H1 (cell line): ENCODE data around the gene SLC39A10. TPM values are rescaled to one million over a fixed set of nuclear protein-coding genes. Genes with fewer than 3 reads are reported as not detected.

ENCODE experiments used
- CTCF ChIA-PET: fragments of 300-600 bp; sonication (Branson Sonifier 250); formaldehyde crosslinking; loops from one replicate; lab custom pipeline; 2021; ENCODE audit not compliant: partially characterized antibody; lab: Charles Lee
- POLR2A ChIA-PET: fragments of 300-600 bp; sonication (Branson Sonifier 250); formaldehyde crosslinking; loops from one replicate; lab custom pipeline; 2021; ENCODE audit warnings: inconsistent platforms; ENCODE audit not compliant: partially characterized antibody; lab: Charles Lee
- DNase-seq, 2 experiments: peaks; one replicate each; pipeline versions ENCODE4 v3.0.0 to v3.0.0-alpha.2; 2010 to 2022; ENCODE audit warnings: low spot score in 2 of 2, low read depth in 1 of 2, mixed read lengths in 1 of 2
- FAIRE-seq: peaks from 2 replicates; lab custom pipeline; 2011; peaks lifted over from hg19 to GRCh38; lab: Jason Lieb, UNC
- H2AFZ ChIP-seq: 2 replicates; pipeline ENCODE4 v1.8.1; 2012; ENCODE audit warnings: low read length, inconsistent platforms
- H2AK5ac ChIP-seq: 2 replicates; pipeline ENCODE4 v1.6.1; 2013; ENCODE audit warnings: low read depth, low read length
- H2BK120ac ChIP-seq: replicated peaks from 2 replicates; pipeline ENCODE3; 2013; ENCODE audit warnings: low read depth, low read length, inconsistent platforms
- H2BK12ac ChIP-seq: 2 replicates; pipeline ENCODE4 v1.6.1; 2013; ENCODE audit warnings: low read depth, low read length
- H2BK15ac ChIP-seq: 2 replicates; pipeline ENCODE4 v1.6.1; 2013; ENCODE audit warnings: low read length
- H2BK20ac ChIP-seq: 2 replicates; pipeline ENCODE4 v1.6.1; 2013; ENCODE audit warnings: low read length
- H2BK5ac ChIP-seq: 2 replicates; pipeline ENCODE4 v1.6.1; 2013; ENCODE audit warnings: low read depth, low read length
- H3K14ac ChIP-seq: 2 replicates; pipeline ENCODE4 v1.6.1; 2013; ENCODE audit warnings: inconsistent platforms; ENCODE audit not compliant: insufficient read length
- H3K18ac ChIP-seq: 2 replicates; pipeline ENCODE4 v1.6.1; 2013; ENCODE audit warnings: low read length; ENCODE audit errors: extremely low read depth
- H3K23ac ChIP-seq: 2 replicates; pipeline ENCODE4 v1.6.1; 2013; ENCODE audit warnings: inconsistent platforms; ENCODE audit not compliant: insufficient read length
- H3K23me2 ChIP-seq: 2 replicates; pipeline ENCODE4 v1.6.1; 2013; ENCODE audit warnings: low read depth, low read length
- H3K27ac ChIP-seq: 2 replicates; pipeline ENCODE4 v1.6.1; 2011; ENCODE audit warnings: low read depth, low read length, inconsistent platforms
- H3K27me3 ChIP-seq, 4 experiments: replicated peaks in 1 of 4; 1 replicate in 1 of 4; 2 replicates in 3 of 4; pipeline versions ENCODE4 v1.6.1 to v1.8.1; 2011 to 2013; ENCODE audit warnings: low read length in 3 of 4, mild to moderate bottlenecking in 3 of 4, inconsistent platforms in 2 of 4, mixed read lengths in 2 of 4, moderate library complexity in 1 of 4; ENCODE audit not compliant: control insufficient read depth in 3 of 4, insufficient read depth in 3 of 4; ENCODE audit errors: extremely low read depth in 1 of 4
- H3K36me3 ChIP-seq, 4 experiments: 2 replicates each; pipeline versions ENCODE4 v1.6.1 to v1.8.1; 2011 to 2013; ENCODE audit warnings: mild to moderate bottlenecking in 4 of 4, low read length in 3 of 4, moderate library complexity in 2 of 4, control low read depth in 1 of 4, inconsistent platforms in 1 of 4; ENCODE audit not compliant: insufficient read depth in 4 of 4, control insufficient read depth in 2 of 4
- H3K4ac ChIP-seq: replicated peaks from 2 replicates; pipeline ENCODE3; 2013; ENCODE audit warnings: low read length, low read depth, mixed read lengths, inconsistent platforms; ENCODE audit not compliant: insufficient read length
- H3K4me1 ChIP-seq, 4 experiments: replicated peaks in 1 of 4; 1 replicate in 1 of 4; 2 replicates in 3 of 4; pipeline versions ENCODE4 v1.6.1 to v1.8.1; 2011 to 2013; ENCODE audit warnings: low read length in 3 of 4, inconsistent platforms in 2 of 4, mixed read lengths in 1 of 4; ENCODE audit not compliant: insufficient read depth in 4 of 4, control insufficient read depth in 3 of 4
- H3K4me2 ChIP-seq, 2 experiments: 2 replicates each; pipeline versions ENCODE4 v1.6.1 to v1.8.1; 2011 to 2013; ENCODE audit warnings: low read depth in 2 of 2, low read length in 2 of 2, control low read depth in 1 of 2, inconsistent platforms in 1 of 2, mild to moderate bottlenecking in 1 of 2; ENCODE audit not compliant: insufficient read depth in 1 of 2
- H3K4me3 ChIP-seq, 4 experiments: fragments of 200-600, 300-600 bp in 1 of 4; sonication (generic), shearing (Covaris generic), sonication (Bioruptor Twin) in 1 of 4; 2 replicates each; pipeline versions ENCODE4 v1.5.1 to v1.8.1; 2011 to 2016; ENCODE audit warnings: low read length in 4 of 4, low read depth in 3 of 4, control low read depth in 2 of 4, inconsistent platforms in 2 of 4, mild to moderate bottlenecking in 2 of 4, mixed read lengths in 1 of 4, moderate library complexity in 1 of 4; ENCODE audit not compliant: insufficient read depth in 2 of 4; ENCODE audit errors: extremely low read depth in 1 of 4
- H3K56ac ChIP-seq: replicated peaks from 2 replicates; pipeline ENCODE3; 2013; ENCODE audit warnings: low read depth, mild to moderate bottlenecking, mixed read lengths, low read length, inconsistent platforms; ENCODE audit not compliant: insufficient read length
- H3K79me1 ChIP-seq: 2 replicates; pipeline ENCODE4 v1.6.1; 2013; ENCODE audit warnings: low read depth, low read length, control low read depth
- H3K79me2 ChIP-seq, 2 experiments: 2 replicates each; pipeline versions ENCODE4 v1.6.1 to v1.8.1; 2012 to 2013; ENCODE audit warnings: low read length in 2 of 2, mild to moderate bottlenecking in 2 of 2, inconsistent platforms in 1 of 2; ENCODE audit not compliant: insufficient read depth in 2 of 2, control insufficient read depth in 1 of 2
- H3K9ac ChIP-seq, 4 experiments: replicated peaks in 1 of 4; 1 replicate in 1 of 4; 2 replicates in 3 of 4; pipeline versions ENCODE4 v1.6.1 to v1.8.1; 2011 to 2013; ENCODE audit warnings: low read depth in 3 of 4, low read length in 3 of 4, control low read depth in 2 of 4, mild to moderate bottlenecking in 2 of 4, moderate library complexity in 2 of 4, inconsistent platforms in 1 of 4; ENCODE audit errors: extremely low read depth in 1 of 4
- H3K9me3 ChIP-seq, 2 experiments: 2 replicates each; pipeline versions ENCODE4 v1.6.1 to v1.8.1; 2012 to 2013; ENCODE audit warnings: mild to moderate bottlenecking in 2 of 2, moderate library complexity in 2 of 2, control low read depth in 1 of 2, inconsistent platforms in 1 of 2, low read depth in 1 of 2, low read length in 1 of 2, mixed read lengths in 1 of 2; ENCODE audit not compliant: insufficient read depth in 2 of 2
- H4K20me1 ChIP-seq, 2 experiments: replicated peaks in 1 of 2; 2 replicates each; pipeline versions ENCODE3 to v1.8.1; 2011 to 2013; ENCODE audit warnings: inconsistent platforms in 2 of 2, low read length in 2 of 2, mild to moderate bottlenecking in 1 of 2; ENCODE audit not compliant: insufficient read depth in 2 of 2, control insufficient read depth in 1 of 2
- H4K5ac ChIP-seq: 2 replicates; pipeline ENCODE4 v1.6.1; 2013; ENCODE audit warnings: low read length, low read depth, mixed read lengths, inconsistent platforms; ENCODE audit not compliant: insufficient read length
- H4K8ac ChIP-seq: 2 replicates; pipeline ENCODE4 v1.8.0; 2013; ENCODE audit warnings: mild to moderate bottlenecking, moderate library complexity, low read length, inconsistent platforms; ENCODE audit not compliant: insufficient read depth; ENCODE audit errors: extremely low read depth
- H4K91ac ChIP-seq: replicated peaks from 2 replicates; pipeline ENCODE3; 2013; ENCODE audit warnings: low read length, mixed read lengths, inconsistent platforms; ENCODE audit not compliant: insufficient read length
- CREB1 ChIP-seq: IDR thresholded peaks from 2 replicates; pipeline ENCODE4 v1.6.1; 2012; ENCODE audit warnings: inconsistent platforms
- WGBS, 2 experiments: shearing (Covaris generic) in 1 of 2; methylation state at CpG; one replicate each; pipeline versions ENCODE4 v1.1.6 to v1.1.7; 2013 to 2015; ENCODE audit warnings: low lambda C conversion rate in 2 of 2, mixed read lengths in 2 of 2, inconsistent platforms in 1 of 2, low coverage in 1 of 2, missing lambda C conversion rate in 1 of 2; ENCODE audit not compliant: insufficient replicate concordance in 2 of 2, insufficient coverage in 1 of 2, insufficient read length in 1 of 2; ENCODE audit errors: extremely low coverage in 1 of 2, missing lambda C conversion rate in 1 of 2; 5-methylcytosine and 5-hydroxymethylcytosine counted together
- polyA plus RNA-seq, 7 experiments: library from polyadenylated mRNA; depleted of rRNA in 3 of 7; stranded (reverse) in 5 of 7; unstranded in 2 of 7; fragments of >200 nt in 5 of 7; fragments of 200-250 nt in 2 of 7; gene quantifications; 1 replicate in 5 of 7; 2 replicates in 1 of 7; 4 replicates in 1 of 7; pipeline versions ENCODE4 v1.2.1 to v1.2.3, GENCODE V29; 2011 to 2013; ENCODE audit warnings: missing spikeins in 2 of 7, mixed read lengths in 2 of 7
- total RNA-seq: library from RNA; stranded (reverse); fragmentation: NEBNext Ultra II Directional; extraction: Animal tissue kit (Norgen Biotek cat#: 25700); gene quantifications from 2 replicates; pipeline ENCODE4 v1.2.1, GENCODE V29; 2021

The SLC39A10 gene
- total and polyA plus RNA-seq, 2 of the 8 experiments (the other 6 are each of a cell fraction or from before 2014, with no cell fraction given), result 68.1 to 234 TPM

DNA sequence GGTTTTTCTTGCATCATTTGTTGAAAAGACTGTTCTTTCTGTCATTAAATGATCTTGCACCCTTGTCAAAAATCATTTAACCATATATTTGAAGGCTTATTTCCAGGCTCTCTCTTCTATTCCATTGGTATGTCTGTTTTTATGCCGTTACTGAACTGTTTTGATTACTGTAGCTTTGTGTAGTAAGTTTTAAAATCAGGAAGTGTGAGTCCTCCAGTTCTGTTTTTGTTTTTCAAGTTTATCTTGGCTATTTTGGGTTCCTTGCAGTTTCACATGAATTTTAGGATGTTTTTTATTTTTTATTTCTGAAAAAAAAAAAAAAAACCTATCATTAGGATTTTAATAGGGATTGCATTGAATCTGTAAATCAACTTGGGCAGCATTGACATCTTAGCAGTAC lies 39.0 kb downstream of the SLC39A10 start:
- CTCF ChIA-PET, result interaction anchor here (2.1 kb wide), 1 partner anchor 23 kb away, joined by 8 read pairs; no protein-coding TSS in a partner anchor
- no peak for TF ChIP-seq CREB1
- H3K79me1 ChIP-seq, result peaks cover 3% of the 10 kb centered on the region; the same call in 1 of the 2 replicates
- H3K56ac ChIP-seq, result no peak overlapping the region
- no peak overlapping the region for H3K4me3 ChIP-seq
- FAIRE-seq, result no peak
- no peak overlapping the region for H3K4ac ChIP-seq
- no peak overlapping the region for H3K27ac ChIP-seq
- peaks cover 0 to 100% of the 10 kb centered on the region in 2 experiments; a peak in 3 of 4 replicates for H3K79me2 ChIP-seq
- H3K14ac ChIP-seq, result no peak overlapping the region
- no peak overlapping the region for H4K91ac ChIP-seq
- no peak overlapping the region for H3K18ac ChIP-seq
- no peak overlapping the region for H2BK12ac ChIP-seq
- peaks cover 0 to 3% of the 10 kb centered on the region in 2 experiments for H4K20me1 ChIP-seq
- H2AK5ac ChIP-seq, result no peak overlapping the region
- H2BK15ac ChIP-seq, result no peak overlapping the region
- no peak overlapping the region for H3K23ac ChIP-seq
- no peak overlapping the region for H2AFZ ChIP-seq
- no peak overlapping the region for H2BK120ac ChIP-seq
- H3K4me1 ChIP-seq, result peaks cover 1 to 6% (median 4%) of the 10 kb centered on the region in 4 experiments
- H3K23me2 ChIP-seq, result no peaks in the 10 kb centered on the region
- no peak overlapping the region for H3K4me2 ChIP-seq
- no peak overlapping the region for H4K8ac ChIP-seq
- WGBS, 2 experiments, result 90% methylated on average over 1 of the region's 1 CpG; no CpG with 5 or more reads in 1 of the 2 experiments
- DNase-seq, result no peak
- H2BK5ac ChIP-seq, result no peak overlapping the region
- H3K9ac ChIP-seq, result no peak overlapping the region
- H3K27me3 ChIP-seq, result no peaks in the 10 kb centered on the region
- H4K5ac ChIP-seq, result no peak overlapping the region
- H3K36me3 ChIP-seq, result no peaks in the 10 kb centered on the region; a peak in 1 of 8 replicates
- peaks cover 0 to 8% of the 10 kb centered on the region in 2 experiments; a peak in 2 of 4 replicates for H3K9me3 ChIP-seq
- H2BK20ac ChIP-seq, result no peak overlapping the region
- POLR2A ChIA-PET, result no interaction called here
